ENCODE measurements around the gene ARFGEF3.
"Not testable (repeated sequence)": the region's sequence is repeated elsewhere in the genome, so short reads cannot be mapped to it uniquely, and the experiment has no call there.

The ARFGEF3 gene, protein sequence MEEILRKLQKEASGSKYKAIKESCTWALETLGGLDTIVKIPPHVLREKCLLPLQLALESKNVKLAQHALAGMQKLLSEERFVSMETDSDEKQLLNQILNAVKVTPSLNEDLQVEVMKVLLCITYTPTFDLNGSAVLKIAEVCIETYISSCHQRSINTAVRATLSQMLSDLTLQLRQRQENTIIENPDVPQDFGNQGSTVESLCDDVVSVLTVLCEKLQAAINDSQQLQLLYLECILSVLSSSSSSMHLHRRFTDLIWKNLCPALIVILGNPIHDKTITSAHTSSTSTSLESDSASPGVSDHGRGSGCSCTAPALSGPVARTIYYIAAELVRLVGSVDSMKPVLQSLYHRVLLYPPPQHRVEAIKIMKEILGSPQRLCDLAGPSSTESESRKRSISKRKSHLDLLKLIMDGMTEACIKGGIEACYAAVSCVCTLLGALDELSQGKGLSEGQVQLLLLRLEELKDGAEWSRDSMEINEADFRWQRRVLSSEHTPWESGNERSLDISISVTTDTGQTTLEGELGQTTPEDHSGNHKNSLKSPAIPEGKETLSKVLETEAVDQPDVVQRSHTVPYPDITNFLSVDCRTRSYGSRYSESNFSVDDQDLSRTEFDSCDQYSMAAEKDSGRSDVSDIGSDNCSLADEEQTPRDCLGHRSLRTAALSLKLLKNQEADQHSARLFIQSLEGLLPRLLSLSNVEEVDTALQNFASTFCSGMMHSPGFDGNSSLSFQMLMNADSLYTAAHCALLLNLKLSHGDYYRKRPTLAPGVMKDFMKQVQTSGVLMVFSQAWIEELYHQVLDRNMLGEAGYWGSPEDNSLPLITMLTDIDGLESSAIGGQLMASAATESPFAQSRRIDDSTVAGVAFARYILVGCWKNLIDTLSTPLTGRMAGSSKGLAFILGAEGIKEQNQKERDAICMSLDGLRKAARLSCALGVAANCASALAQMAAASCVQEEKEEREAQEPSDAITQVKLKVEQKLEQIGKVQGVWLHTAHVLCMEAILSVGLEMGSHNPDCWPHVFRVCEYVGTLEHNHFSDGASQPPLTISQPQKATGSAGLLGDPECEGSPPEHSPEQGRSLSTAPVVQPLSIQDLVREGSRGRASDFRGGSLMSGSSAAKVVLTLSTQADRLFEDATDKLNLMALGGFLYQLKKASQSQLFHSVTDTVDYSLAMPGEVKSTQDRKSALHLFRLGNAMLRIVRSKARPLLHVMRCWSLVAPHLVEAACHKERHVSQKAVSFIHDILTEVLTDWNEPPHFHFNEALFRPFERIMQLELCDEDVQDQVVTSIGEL (N-terminal part only)

DNA sequence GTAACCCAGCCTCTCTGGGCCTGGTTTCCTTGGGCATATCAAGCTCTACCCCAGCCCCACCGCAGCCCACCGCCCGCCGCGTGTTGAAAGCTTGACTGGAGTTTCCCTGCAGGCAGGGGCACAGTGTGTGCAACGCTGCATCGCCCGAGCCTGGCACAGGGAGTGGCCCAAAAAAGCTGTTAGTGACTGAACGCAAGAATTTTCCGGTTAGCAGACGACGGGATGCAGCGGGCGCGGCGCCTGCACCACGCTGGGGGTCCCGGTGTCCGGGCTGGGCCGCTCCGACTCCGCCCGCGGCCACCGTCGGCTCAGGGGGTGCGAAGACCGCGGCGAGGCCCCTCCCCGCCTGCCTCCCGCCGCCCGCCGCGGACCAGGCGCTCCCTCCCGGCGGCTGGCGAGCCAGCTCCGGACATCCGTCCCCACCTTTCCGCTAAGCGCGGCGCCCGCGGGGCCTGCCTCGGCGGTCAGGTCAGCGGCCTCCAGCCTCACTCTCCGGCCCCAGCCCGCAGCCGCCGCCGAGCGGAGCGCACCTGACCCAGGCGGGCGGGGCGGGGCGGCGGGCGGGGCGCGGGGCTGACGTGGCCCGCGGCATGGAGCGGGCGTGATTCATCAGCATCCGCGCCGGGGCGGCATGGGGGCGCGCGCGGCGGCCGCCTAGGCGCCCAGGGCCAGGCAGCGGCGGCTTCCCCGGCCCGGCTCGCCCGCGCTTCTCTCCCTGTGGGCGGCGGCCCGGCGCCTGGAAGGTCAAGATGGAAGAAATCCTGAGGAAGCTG is at the start of gene ARFGEF3:
Gene ARFGEF3 (plus strand): TSS at position 602 of the 773 bp plus-strand sequence. CDS start 148 bp downstream, at position 750.
- peak; percentile 46 for DNase-seq

- DNase-seq = no peak
Observed at GRCh38 chr6:138113588-138114210, 48.0 kb upstream of the ARFGEF3 start.

- DNase-seq = peak; percentile 41
Observed at GRCh38 chr6:138115201-138115600, 46.5 kb upstream of the ARFGEF3 start.

DNA sequence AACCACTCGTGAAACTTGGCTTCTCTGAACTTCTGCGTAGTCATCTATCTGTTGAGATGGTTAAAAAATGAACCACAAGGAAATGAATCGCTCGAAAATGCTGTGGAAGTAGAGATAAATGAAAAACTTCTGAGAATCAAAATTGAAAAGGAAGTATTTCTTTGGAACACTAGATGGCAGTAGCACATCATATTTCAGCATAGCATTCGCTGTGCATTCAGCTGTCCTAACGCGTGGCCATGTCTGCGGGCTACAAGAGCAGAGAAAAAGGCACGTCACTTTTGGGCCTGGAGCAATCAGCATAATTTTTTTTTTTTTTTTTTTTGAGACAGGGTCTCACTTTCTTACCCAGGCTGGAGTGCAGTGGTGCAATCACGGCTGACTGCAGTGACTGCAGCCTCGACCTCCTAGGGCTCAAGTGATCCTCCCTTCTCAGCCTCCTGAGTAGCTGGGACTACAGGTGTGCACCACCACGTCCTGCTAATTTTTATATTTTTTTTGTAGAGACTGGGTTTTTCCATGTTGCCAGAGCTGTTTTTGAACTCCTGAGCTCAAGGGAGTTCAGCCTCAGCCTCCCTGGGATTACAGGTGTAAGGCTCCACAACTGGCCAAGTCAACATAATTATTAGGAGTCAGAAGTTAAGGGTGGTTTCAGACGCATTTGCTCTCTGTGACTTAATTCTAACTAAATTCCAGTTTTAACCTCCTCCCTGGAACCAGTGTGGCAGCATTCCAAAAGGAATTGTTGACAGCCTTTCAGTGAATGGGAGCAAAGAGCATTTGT is 45.7 kb upstream of the ARFGEF3 start:
- DNase-seq = peak; percentile 73

- no peak for DNase-seq
Observed at GRCh38 chr6:138116661-138116999, 45.1 kb upstream of the ARFGEF3 start.

GRCh38 chr6:138117376-138117914 is 44.3 kb upstream of the ARFGEF3 start:
- DNase-seq = no peak

GRCh38 chr6:138119229-138119628 is 42.5 kb upstream of the ARFGEF3 start:
- DNase-seq = not testable (repeated sequence)

DNA sequence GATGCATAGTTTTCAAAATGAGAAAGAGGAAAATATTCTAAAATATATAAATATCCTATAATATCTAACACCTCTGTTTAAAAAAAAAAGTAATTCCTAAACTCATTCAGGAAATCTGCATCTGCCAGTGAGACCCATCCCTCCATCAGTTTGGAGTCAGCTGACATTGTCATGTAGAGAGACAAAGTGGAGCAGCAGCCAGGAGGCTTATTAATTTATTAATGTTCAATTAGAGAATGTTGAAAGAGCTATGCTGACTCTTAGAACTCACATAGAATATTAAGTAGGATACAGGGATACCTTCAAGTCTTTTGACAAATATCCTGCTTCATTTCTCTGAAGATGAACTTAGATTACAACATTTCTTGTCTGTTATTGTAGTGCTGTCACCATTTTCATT is 41.8 kb upstream of the ARFGEF3 start:
- no peak for DNase-seq

- DNase-seq = no peak
Observed at GRCh38 chr6:138124096-138124495, 37.6 kb upstream of the ARFGEF3 start.

- no peak for DNase-seq
Observed at GRCh38 chr6:138128096-138128495, 33.6 kb upstream of the ARFGEF3 start.

DNA sequence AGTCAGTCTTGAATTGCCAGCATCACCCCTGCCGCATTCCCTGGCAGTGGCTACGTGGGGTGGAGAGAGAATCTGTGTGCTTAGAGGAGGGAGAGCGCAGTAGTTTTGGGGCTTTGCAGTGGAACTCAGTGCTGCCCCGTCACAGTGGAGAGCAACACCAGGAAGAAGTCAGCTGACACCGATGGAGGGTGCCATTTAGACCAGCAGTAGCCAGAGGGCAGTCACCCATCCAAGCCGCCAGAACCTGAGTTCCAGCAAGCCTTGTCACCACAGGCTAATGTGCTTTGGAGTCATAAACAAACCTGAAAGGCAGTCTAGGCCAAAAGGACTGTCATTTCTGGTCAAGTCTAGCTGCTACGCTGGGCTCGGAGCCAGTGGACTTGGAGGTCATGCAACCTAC is 32.5 kb upstream of the ARFGEF3 start:
- no peak for DNase-seq

GRCh38 chr6:138142806-138143205 is 18.9 kb upstream of the ARFGEF3 start:
- no peak for DNase-seq

GRCh38 chr6:138145402-138145801 is 16.3 kb upstream of the ARFGEF3 start:
- no peak for DNase-seq

GRCh38 chr6:138146544-138146943 is 15.2 kb upstream of the ARFGEF3 start:
- no peak for DNase-seq

DNA sequence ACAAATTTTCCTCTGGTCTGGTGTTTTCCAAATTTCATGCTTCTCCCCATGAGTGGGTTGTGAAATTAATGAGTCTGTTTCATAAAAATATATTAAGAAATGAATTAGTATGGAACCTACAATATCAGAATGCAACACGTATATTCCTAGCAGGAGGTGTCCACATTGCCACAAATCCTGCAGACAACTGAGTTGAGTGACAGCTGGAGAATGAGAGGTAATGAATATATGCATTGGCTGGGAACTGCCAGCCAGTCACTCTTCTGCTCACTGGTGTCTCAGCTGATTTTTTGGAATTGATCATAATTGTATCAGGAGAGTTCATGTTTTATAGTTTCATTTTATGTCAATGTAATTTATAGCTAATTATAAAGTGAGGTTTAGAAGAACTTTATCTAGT is 6.3 kb upstream of the ARFGEF3 start:
- DNase-seq = no peak

GRCh38 chr6:138157986-138158638 is 3.6 kb upstream of the ARFGEF3 start:
- DNase-seq = no peak

DNA sequence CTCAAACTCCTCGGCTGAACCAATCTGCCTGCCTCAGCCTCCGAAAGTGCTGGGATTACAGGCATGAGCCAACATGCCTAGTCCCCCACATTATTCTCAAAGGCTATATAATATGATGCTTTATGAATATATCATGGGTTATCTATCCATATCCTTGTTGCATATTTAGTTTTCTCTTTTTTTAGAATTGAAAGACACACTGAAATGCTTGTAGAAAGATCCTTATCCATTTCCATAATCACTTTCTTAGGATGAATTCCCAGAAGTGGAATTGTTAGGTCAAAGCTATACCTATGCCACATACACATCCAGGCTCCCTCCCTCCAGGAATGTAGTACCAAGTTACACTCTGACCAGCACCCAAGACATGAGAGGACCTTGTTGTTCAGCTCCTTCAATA is 2.5 kb upstream of the ARFGEF3 start:
- no peak for DNase-seq

GRCh38 chr6:138160329-138161087 is 1.2 kb upstream of the ARFGEF3 start:
- peak; percentile 70 for DNase-seq

DNA sequence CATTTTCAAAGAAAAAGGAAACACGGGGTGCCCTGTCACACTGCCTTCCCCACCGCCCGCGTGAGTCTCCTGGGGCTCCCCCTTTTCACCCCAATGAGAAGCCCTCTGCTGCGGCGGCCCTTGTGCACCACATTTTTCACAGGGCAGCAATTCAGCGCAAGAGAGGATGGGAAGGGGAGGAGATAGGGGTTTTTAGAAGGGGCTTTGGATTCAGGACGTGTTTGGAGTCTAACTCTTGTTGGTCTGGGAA is 726 bp upstream of the ARFGEF3 start:
- DNase-seq = no peak
